HCT116 (cell line): Measurements from ENCODE around the gene LRRFIP2.

Experiments used
- ATF3 ChIP-seq: IDR thresholded peaks from 2 replicates; pipeline ENCODE4 v1.6.1; 2012
- CEBPB ChIP-seq: IDR thresholded peaks from 2 replicates; pipeline ENCODE4 v1.6.1; 2012; ENCODE audit warnings: low read depth
- EGR1 ChIP-seq: IDR thresholded peaks from 2 replicates; pipeline ENCODE4 v1.6.1; 2012; ENCODE audit warnings: low read depth
- ELF1 ChIP-seq: IDR thresholded peaks from 2 replicates; pipeline ENCODE4 v1.6.1; 2012; ENCODE audit warnings: low read depth, borderline replicate concordance
- EZH2 ChIP-seq: fragments of 200-600 bp; sonication (generic); IDR thresholded peaks from 2 replicates; pipeline ENCODE4 v1.6.1; 2017; ENCODE audit warnings: antibody characterized with exemption, mixed run types
- EZH2phosphoT487 ChIP-seq: fragments of 200-600 bp; IDR thresholded peaks from 2 replicates; pipeline ENCODE4 v1.6.1; 2018; ENCODE audit warnings: antibody characterized with exemption, borderline replicate concordance
- POLR2A ChIP-seq: IDR thresholded peaks from 2 replicates; pipeline ENCODE4 v1.7.0; 2011; ENCODE audit warnings: borderline replicate concordance; ENCODE audit not compliant: insufficient read depth, insufficient read length; ENCODE audit errors: extremely low read depth
- POLR2AphosphoS5 ChIP-seq: IDR thresholded peaks from 2 replicates; pipeline ENCODE4 v1.6.1; 2011; ENCODE audit warnings: mild to moderate bottlenecking, low read depth, low read length, moderate library complexity
- REST ChIP-seq: IDR thresholded peaks from 2 replicates; pipeline ENCODE4 v1.6.1; 2012; ENCODE audit warnings: low read depth
- SP1 ChIP-seq: IDR thresholded peaks from 2 replicates; pipeline ENCODE4 v1.6.1; 2012; ENCODE audit warnings: low read depth
- SRF ChIP-seq: IDR thresholded peaks from 2 replicates; pipeline ENCODE4 v1.6.1; 2012; ENCODE audit warnings: low read depth
- YY1 ChIP-seq: IDR thresholded peaks from 2 replicates; pipeline ENCODE4 v1.6.1; 2011; ENCODE audit warnings: low read length, low read depth, moderate library complexity, mild to moderate bottlenecking; ENCODE audit not compliant: insufficient replicate concordance; ENCODE audit errors: extremely low read depth
- TF ChIP-seq, protein P1 (sequence below), 3 experiments: fragments of 200-600 bp in 1 of 3; sonication (generic) in 1 of 3; IDR thresholded peaks in 2 of 3; conservative IDR thresholded peaks in 1 of 3; 2 replicates each; pipeline ENCODE4 v1.5.1; 2012 to 2017; ENCODE audit warnings: low read depth in 2 of 3, low read length in 2 of 3, antibody characterized with exemption in 1 of 3, borderline replicate concordance in 1 of 3, control low read depth in 1 of 3, mild to moderate bottlenecking in 1 of 3, mixed read lengths in 1 of 3, mixed run types in 1 of 3, moderate library complexity in 1 of 3; ENCODE audit not compliant: insufficient read depth in 1 of 3

DNA sequence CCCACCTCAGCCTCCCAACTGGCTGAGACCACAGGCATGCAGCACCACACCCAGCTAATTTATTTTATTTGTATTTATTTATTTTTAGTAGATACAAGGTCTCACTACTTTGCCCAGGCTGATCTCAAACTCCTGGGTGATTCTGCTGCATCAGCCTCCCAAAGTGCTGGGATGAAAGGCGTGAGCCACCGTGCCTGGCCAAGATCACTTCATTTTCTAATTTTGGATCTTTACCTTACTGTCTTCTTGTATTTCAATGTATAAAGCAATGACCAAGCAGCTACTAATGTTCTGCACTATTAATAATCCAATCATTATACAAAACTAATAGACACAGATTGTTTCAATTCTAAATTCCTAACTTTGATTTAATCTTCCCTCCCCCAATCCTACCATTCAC lies 56.2 kb downstream of the LRRFIP2 start:
- TF ChIP-seq POLR2A, result no peak
- no peak for TF ChIP-seq CEBPB
- TF ChIP-seq, protein P1, sequence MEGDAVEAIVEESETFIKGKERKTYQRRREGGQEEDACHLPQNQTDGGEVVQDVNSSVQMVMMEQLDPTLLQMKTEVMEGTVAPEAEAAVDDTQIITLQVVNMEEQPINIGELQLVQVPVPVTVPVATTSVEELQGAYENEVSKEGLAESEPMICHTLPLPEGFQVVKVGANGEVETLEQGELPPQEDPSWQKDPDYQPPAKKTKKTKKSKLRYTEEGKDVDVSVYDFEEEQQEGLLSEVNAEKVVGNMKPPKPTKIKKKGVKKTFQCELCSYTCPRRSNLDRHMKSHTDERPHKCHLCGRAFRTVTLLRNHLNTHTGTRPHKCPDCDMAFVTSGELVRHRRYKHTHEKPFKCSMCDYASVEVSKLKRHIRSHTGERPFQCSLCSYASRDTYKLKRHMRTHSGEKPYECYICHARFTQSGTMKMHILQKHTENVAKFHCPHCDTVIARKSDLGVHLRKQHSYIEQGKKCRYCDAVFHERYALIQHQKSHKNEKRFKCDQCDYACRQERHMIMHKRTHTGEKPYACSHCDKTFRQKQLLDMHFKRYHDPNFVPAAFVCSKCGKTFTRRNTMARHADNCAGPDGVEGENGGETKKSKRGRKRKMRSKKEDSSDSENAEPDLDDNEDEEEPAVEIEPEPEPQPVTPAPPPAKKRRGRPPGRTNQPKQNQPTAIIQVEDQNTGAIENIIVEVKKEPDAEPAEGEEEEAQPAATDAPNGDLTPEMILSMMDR (IDR thresholded peaks at IDR 0.05 in 2 of 3, conservative IDR thresholded peaks at IDR 0.05 in 1 of 3; ENCODE audit: borderline replicate concordance in 1 of 3, insufficient read depth in 1 of 3, low read depth in 2 of 3, low read length in 2 of 3), result no peak
- no peak for TF ChIP-seq EZH2
- TF ChIP-seq POLR2AphosphoS5, result no peak
- no peak for TF ChIP-seq SRF
- no peak for TF ChIP-seq SP1
- TF ChIP-seq YY1, result no peak
- no peak for TF ChIP-seq REST
- TF ChIP-seq ATF3, result no peak
- no peak for TF ChIP-seq ELF1
- TF ChIP-seq EZH2phosphoT487, result no peak
- TF ChIP-seq EGR1, result no peak
